Kidney capillary endothelial cell (primary cell): ENCODE data around the gene MTMR3.

Experiments
- DNase-seq: peaks from one replicate; pipeline ENCODE4 v3.0.0-alpha.2; 2018; ENCODE audit warnings: low spot score

Gene MTMR3

GRCh38 chr22:29870574-29870973 is 12.4 kb upstream of the MTMR3 start:
- no peak for DNase-seq

GRCh38 chr22:29871684-29872083 is 11.3 kb upstream of the MTMR3 start:
- DNase-seq = no peak

GRCh38 chr22:29872144-29872893 is 10.7 kb upstream of the MTMR3 start:
- no peak for DNase-seq

- no peak for DNase-seq
These were observed 10.0 kb upstream of the MTMR3 start for GRCh38 chr22:29872989-29873388.

- DNase-seq = no peak
These were observed 9.0 kb upstream of the MTMR3 start for GRCh38 chr22:29873943-29874342.

- DNase-seq = no peak
These were observed 5.4 kb upstream of the MTMR3 start for GRCh38 chr22:29877620-29878019.

GRCh38 chr22:29879753-29880152 is 3.2 kb upstream of the MTMR3 start:
- no peak for DNase-seq

- no peak for DNase-seq
These were observed 294 bp upstream of the MTMR3 start for GRCh38 chr22:29882716-29883044.

GRCh38 chr22:29883775-29884097 is 762 bp downstream of the MTMR3 start:
- peak; percentile 4 for DNase-seq

GRCh38 chr22:29885610-29886009 is 2.6 kb downstream of the MTMR3 start:
- no peak for DNase-seq

- DNase-seq = no peak
These were observed 3.6 kb downstream of the MTMR3 start for GRCh38 chr22:29886596-29886995.

GRCh38 chr22:29887358-29887757 is 4.4 kb downstream of the MTMR3 start:
- DNase-seq = no peak

- DNase-seq = no peak
These were observed 7.8 kb downstream of the MTMR3 start for GRCh38 chr22:29890760-29891159.

GRCh38 chr22:29892315-29893156 is 9.6 kb downstream of the MTMR3 start:
- no peak for DNase-seq

- no peak for DNase-seq
These were observed 18.4 kb downstream of the MTMR3 start for GRCh38 chr22:29901354-29901753.

- DNase-seq = no peak
These were observed 20.4 kb downstream of the MTMR3 start for GRCh38 chr22:29903371-29903770.

- no peak for DNase-seq
These were observed 21.0 kb downstream of the MTMR3 start for GRCh38 chr22:29904020-29904419.

GRCh38 chr22:29907753-29908515 is 25.0 kb downstream of the MTMR3 start:
- DNase-seq = peak; percentile 88

- DNase-seq = no peak
These were observed 29.2 kb downstream of the MTMR3 start for GRCh38 chr22:29912141-29912540.

GRCh38 chr22:29912605-29913398 is 29.8 kb downstream of the MTMR3 start:
- no peak for DNase-seq

- peak; percentile 23 for DNase-seq
These were observed 31.2 kb downstream of the MTMR3 start for GRCh38 chr22:29914165-29914564.

GRCh38 chr22:29914991-29915533 is 32.1 kb downstream of the MTMR3 start:
- DNase-seq = no peak
